ENCODE results near the gene SH2D4B. TPM values are rescaled to one million over a fixed set of nuclear protein-coding genes. Genes with fewer than 3 reads are reported as not detected.
A peak's percentile ranks its signal among the peaks of the same experiment; 100 is the strongest.

Gene SH2D4B
- total RNA-seq, 1 experiment from 2014 or later: 0.22 TPM

- H3K4me1 ChIP-seq (ENCODE audit: control insufficient read depth in 1 of 2, insufficient read depth in 2 of 2, low read length in 2 of 2): peaks cover 97 to 100% of the 10 kb centered on the region in 2 experiments
- intact Hi-C loops (cut with micrococcal nuclease): loop anchor here (10.0 kb wide), 1 partner anchor 247 kb away; no protein-coding TSS in a partner anchor
- H3K4me2 ChIP-seq (ENCODE audit: low read length): peak overlapping the region; percentile 81
- peak overlapping the region; percentile 60 for H3K9ac ChIP-seq (ENCODE audit: low read length)
- no peak overlapping the region for H2AFZ ChIP-seq (ENCODE audit: low read depth, low read length, poor library complexity, severe bottlenecking)
- H3K4me3 ChIP-seq (replicated peaks in 1 of 2; ENCODE audit: low read depth in 1 of 2, low read length in 2 of 2): peak overlapping the region in 1 of 2 experiments; percentile 29; a peak in 2 of 4 replicates
- H3K9me2 ChIP-seq (ENCODE audit: insufficient read depth): no peaks in the 10 kb centered on the region
- H3K79me2 ChIP-seq (ENCODE audit: insufficient read depth, low read length): peaks cover 83% of the 10 kb centered on the region
- no peak for DNase-seq (ENCODE audit: low read depth, low spot score)
- no peaks in the 10 kb centered on the region for H4K20me1 ChIP-seq (ENCODE audit: insufficient read depth)
- no peak; the same call in 1 of the 2 replicates for ATAC-seq
- H3K36me3 ChIP-seq (ENCODE audit: control insufficient read depth in 1 of 2, insufficient read depth in 2 of 2, low read length in 2 of 2): no peaks in the 10 kb centered on the region
- ChIA-PET POLR2A (no interaction called here), RAD21 (ENCODE audit: low non-redundant PET in 1 of 2, low total read pairs in 2 of 2, uncharacterized antibody in 2 of 2, unreplicated experiment in 2 of 2) (no interaction called here), CTCF (interaction anchor here (1.1 to 1.6 kb wide), 2 partner anchors 57 to 119 kb away, joined by 4 to 6 read pairs; no protein-coding TSS in a partner anchor)
- no peaks in the 10 kb centered on the region for H3K9me3 ChIP-seq (ENCODE audit: control insufficient read depth in 1 of 2, insufficient read depth in 1 of 2, low read depth in 1 of 2, low read length in 2 of 2)
- H3K27ac ChIP-seq (ENCODE audit: low read depth, low read length): peak overlapping the region; percentile 35
- BruUV-seq (replicated peaks): no TSS peak
- no peaks in the 10 kb centered on the region for H3K27me3 ChIP-seq (ENCODE audit: insufficient read depth, low read length)
- TF ChIP-seq EZH2phosphoT487 (IDR thresholded peaks at IDR 0.05; ENCODE audit: borderline replicate concordance) (no peak), EZH2 (IDR thresholded peaks at IDR 0.05) (no peak), RAD21 (IDR thresholded peaks at IDR 0.05; ENCODE audit: low read depth) (no peak), CBX3 (IDR thresholded peaks at IDR 0.05; ENCODE audit: low read depth) (no peak), REST (IDR thresholded peaks at IDR 0.05; ENCODE audit: low read depth) (no peak), SRF (IDR thresholded peaks at IDR 0.05; ENCODE audit: low read depth) (no peak), POLR2A (IDR thresholded peaks at IDR 0.05; ENCODE audit: borderline replicate concordance, extremely low read depth, insufficient read depth, insufficient read length) (no peak), SIN3A (IDR thresholded peaks at IDR 0.05; ENCODE audit: low read depth) (no peak)
Measured at GRCh38 chr10:80501381-80501912, 36.3 kb upstream of the SH2D4B start.
